Measurements from ENCODE around the gene KMO. TPM values are rescaled to one million over a fixed set of nuclear protein-coding genes. Genes with fewer than 3 reads are reported as not detected.

KMO gene
- total and polyA plus RNA-seq, 4 donors: 2.2 to 9.9 (median 6.4) TPM

DNA sequence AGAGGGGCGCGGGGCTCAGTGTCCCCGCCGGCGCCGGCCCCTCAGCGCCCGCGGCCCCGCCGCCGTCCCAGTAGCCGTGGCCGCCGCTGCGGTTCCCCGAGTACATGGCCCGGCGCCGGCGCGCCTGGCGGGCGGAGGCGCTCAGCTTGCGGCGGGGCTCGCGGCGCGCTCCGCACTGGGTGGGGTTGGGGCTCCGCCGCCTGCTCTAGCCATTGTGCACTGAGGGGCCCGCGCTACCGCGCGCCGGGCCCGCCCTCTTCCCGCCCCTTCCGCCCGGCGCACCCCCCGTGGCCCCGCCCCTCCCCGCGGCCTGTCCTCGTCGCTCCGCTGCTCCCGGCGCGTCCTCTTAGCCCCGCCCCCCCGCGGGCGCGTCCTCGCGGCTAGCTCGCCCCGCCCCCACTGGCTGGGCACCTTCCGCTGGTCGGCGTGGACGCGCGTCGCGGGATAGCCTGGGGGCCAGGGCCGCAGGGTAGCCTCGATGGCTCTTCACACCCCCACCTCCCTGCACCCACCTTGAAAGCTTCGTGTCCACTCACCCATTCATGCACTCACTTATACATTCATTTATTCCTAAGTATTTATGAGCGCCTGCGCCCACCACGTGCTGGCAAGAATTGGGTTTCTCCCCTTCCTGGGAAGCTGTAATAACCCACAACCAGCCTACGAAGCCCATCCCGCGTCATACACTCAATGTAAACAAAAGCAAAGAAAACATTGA, 108.1 kb downstream of the KMO start, which contains the start of the genes CHML and OPN3:
Gene CHML, minus strand, starts transcription at position 221 of the 718 bp plus-strand sequence. CDS start 4,603 bp downstream, outside the sequence.
Gene OPN3, minus strand, starts transcription at position 221 of the 718 bp plus-strand sequence. Its CDS starts 115 bp downstream, at position 106.
- H3K4me3 ChIP-seq: peak within 1 kb of the TSS; percentile 72
- TF ChIP-seq, protein P1, sequence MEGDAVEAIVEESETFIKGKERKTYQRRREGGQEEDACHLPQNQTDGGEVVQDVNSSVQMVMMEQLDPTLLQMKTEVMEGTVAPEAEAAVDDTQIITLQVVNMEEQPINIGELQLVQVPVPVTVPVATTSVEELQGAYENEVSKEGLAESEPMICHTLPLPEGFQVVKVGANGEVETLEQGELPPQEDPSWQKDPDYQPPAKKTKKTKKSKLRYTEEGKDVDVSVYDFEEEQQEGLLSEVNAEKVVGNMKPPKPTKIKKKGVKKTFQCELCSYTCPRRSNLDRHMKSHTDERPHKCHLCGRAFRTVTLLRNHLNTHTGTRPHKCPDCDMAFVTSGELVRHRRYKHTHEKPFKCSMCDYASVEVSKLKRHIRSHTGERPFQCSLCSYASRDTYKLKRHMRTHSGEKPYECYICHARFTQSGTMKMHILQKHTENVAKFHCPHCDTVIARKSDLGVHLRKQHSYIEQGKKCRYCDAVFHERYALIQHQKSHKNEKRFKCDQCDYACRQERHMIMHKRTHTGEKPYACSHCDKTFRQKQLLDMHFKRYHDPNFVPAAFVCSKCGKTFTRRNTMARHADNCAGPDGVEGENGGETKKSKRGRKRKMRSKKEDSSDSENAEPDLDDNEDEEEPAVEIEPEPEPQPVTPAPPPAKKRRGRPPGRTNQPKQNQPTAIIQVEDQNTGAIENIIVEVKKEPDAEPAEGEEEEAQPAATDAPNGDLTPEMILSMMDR (IDR thresholded peaks at IDR 0.05; ENCODE audit: control extremely low read depth, extremely low read depth): no peak
- H3K36me3 ChIP-seq (ENCODE audit: control insufficient read depth in 4 of 4, insufficient read depth in 4 of 4, low read length in 4 of 4): peaks cover 0 to 4% (median under 1%) of the 10 kb centered on the region in 4 donors
- peak within 1 kb of the TSS; percentile 84 for H3K27ac ChIP-seq (ENCODE audit: low read depth in 1 of 2, low read length in 1 of 2)
- peak; percentile 92 to 96 (median 95) for DNase-seq
- 4 to 5% methylated on average over 57 to 81 of the region's 81 CpGs for WGBS, 2 donors
- H3K9ac ChIP-seq (ENCODE audit: insufficient read depth in 1 of 2, low read length in 2 of 2): peak within 1 kb of the TSS; percentile 77 to 92
- ATAC-seq (ENCODE audit: insufficient read depth, low FRiP score): peak; percentile 100
- no peaks in the 10 kb centered on the region for H3K9me3 ChIP-seq (ENCODE audit: control insufficient read depth in 4 of 4, insufficient read depth in 3 of 4, low read length in 3 of 4)
- H3K27me3 ChIP-seq (ENCODE audit: control insufficient read depth in 3 of 3, insufficient read depth in 3 of 3, low read length in 2 of 3): no peaks in the 10 kb centered on the region
- peaks cover 0 to 17% (median 11%) of the 10 kb centered on the region in 5 donors for H3K4me1 ChIP-seq (ENCODE audit: control insufficient read depth in 5 of 5, insufficient read depth in 5 of 5, low read length in 5 of 5)

DNA sequence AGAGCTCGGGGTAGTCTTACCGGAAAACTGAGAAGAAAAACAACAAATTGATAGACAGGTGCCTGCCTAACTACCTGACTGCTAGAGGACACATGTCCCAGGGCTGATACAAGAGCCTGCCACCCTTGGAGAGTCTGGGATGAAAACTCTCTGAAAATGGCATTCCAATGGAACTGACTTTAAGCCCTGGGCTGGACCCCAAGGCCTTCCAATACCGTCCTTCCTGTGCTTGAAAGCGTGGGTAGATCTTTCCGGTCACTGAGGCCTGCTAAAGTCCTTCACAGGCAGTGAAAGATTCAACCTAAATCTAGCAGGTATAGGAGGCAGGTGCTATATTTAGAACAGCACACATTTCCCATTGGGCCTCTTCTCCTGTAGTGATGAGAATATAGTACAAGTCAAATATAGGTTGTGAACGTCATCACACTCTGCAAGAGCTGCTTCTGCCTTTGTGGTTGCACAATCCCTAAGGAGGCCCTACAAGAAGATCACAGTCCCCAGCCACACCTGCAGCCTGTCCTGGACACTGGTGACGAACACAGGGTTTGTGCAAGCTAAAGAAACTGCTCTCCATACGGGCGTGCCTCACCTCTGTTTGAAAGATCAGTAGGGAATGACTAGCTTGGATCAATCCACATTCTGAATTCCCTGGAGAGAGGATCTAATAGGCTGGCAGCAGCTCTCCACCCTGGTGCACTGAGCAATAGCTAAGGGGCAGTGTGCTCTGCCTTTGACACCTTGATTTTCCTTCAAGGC, 108.9 kb downstream of the KMO start:
- DNase-seq (no peak), ATAC-seq (ENCODE audit: insufficient read depth, low FRiP score) (no peak)
- peak overlapping the region; percentile 11 to 37 for H3K27ac ChIP-seq (ENCODE audit: low read depth in 1 of 2, low read length in 1 of 2)

GRCh38 chr1:241641773-241642592, 109.8 kb downstream of the KMO start:
- DNase-seq (no peak), ATAC-seq (ENCODE audit: insufficient read depth, low FRiP score) (no peak)
- WGBS, 2 donors: 67 to 87% methylated on average over 12 of the region's 12 CpGs
- Histone ChIP-seq H3K4me3 (no peak overlapping the region), H3K4me1 (ENCODE audit: control insufficient read depth in 5 of 5, insufficient read depth in 5 of 5, low read length in 5 of 5) (peaks cover 0 to 14% (median 11%) of the 10 kb centered on the region in 5 donors), H3K27me3 (ENCODE audit: control insufficient read depth in 3 of 3, insufficient read depth in 3 of 3, low read length in 2 of 3) (no peaks in the 10 kb centered on the region), H3K27ac (ENCODE audit: low read depth in 1 of 2, low read length in 1 of 2) (no peak overlapping the region), H3K36me3 (ENCODE audit: control insufficient read depth in 4 of 4, insufficient read depth in 4 of 4, low read length in 4 of 4) (no peaks in the 10 kb centered on the region), H3K9me3 (ENCODE audit: control insufficient read depth in 4 of 4, insufficient read depth in 3 of 4, low read length in 3 of 4) (no peaks in the 10 kb centered on the region), H3K9ac (ENCODE audit: insufficient read depth in 1 of 2, low read length in 2 of 2) (no peak overlapping the region)
- TF ChIP-seq, protein P1 (IDR thresholded peaks at IDR 0.05; ENCODE audit: control extremely low read depth, extremely low read depth): no peak

More for the DNA sequence above, 108.9 kb downstream of the KMO start:
- no peaks in the 10 kb centered on the region for H3K27me3 ChIP-seq (ENCODE audit: control insufficient read depth in 3 of 3, insufficient read depth in 3 of 3, low read length in 2 of 3)
- H3K4me1 ChIP-seq (ENCODE audit: control insufficient read depth in 5 of 5, insufficient read depth in 5 of 5, low read length in 5 of 5): peaks cover 0 to 17% (median 11%) of the 10 kb centered on the region in 5 donors
- no peak overlapping the region for H3K9ac ChIP-seq (ENCODE audit: insufficient read depth in 1 of 2, low read length in 2 of 2)
- H3K36me3 ChIP-seq (ENCODE audit: control insufficient read depth in 4 of 4, insufficient read depth in 4 of 4, low read length in 4 of 4): no peaks in the 10 kb centered on the region
- no peaks in the 10 kb centered on the region for H3K9me3 ChIP-seq (ENCODE audit: control insufficient read depth in 4 of 4, insufficient read depth in 3 of 4, low read length in 3 of 4)
- 73 to 89% methylated on average over 9 of the region's 9 CpGs for WGBS, 2 donors
- TF ChIP-seq, protein P1 (IDR thresholded peaks at IDR 0.05; ENCODE audit: control extremely low read depth, extremely low read depth): no peak
- no peak overlapping the region for H3K4me3 ChIP-seq
